ENCODE results near the gene CEP350. TPM values are rescaled to one million over a fixed set of nuclear protein-coding genes. Genes with fewer than 3 reads are reported as not detected.

The CEP350 gene
- total RNA-seq, 1 experiment from 2014 or later = 42.2 TPM

DNA sequence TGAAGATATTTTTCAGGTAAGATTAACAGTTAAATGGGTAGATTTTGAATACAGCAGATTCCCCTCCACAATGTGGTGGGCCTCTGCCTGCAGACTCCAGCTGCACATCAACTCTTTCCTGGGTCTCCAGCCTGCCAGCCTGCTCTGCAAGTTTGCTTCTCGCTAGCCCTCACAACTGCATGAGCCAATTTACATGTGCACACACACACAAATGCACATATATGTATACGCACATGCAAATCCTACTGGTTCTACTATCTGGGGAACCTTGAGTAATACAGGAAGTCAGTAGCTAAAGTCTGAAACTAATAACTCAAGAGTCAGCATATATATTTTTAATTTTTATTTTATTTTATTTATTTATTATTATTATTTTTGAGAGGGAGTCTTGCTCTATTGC, 165.2 kb downstream of the CEP350 start:
- no peaks in the 10 kb centered on the region for H3K27me3 ChIP-seq (replicated peaks; ENCODE audit: insufficient read depth, low read depth, low read length, poor library complexity)
- TF ChIP-seq EZH2 (IDR thresholded peaks at IDR 0.05; ENCODE audit: borderline replicate concordance, low read depth, low read length, poor library complexity, severe bottlenecking) = no peak
- no peak for TF ChIP-seq CTCF (conservative IDR thresholded peaks at IDR 0.05; ENCODE audit: low read depth, low read length)
- H3K4me3 ChIP-seq (ENCODE audit: low read depth, low read length, poor library complexity, severe bottlenecking) = no peak overlapping the region
- ChIA-PET POLR2A (ENCODE audit: low non-redundant PET) (no interaction called here), CTCF (no interaction called here)
- H3K9me3 ChIP-seq (ENCODE audit: low read depth, low read length, poor library complexity, severe bottlenecking) = no peaks in the 10 kb centered on the region
- intact Hi-C loops (cut with micrococcal nuclease; ENCODE audit: unreplicated experiment) = no loop called here
- no peak overlapping the region for H3K27ac ChIP-seq (ENCODE audit: low read depth, low read length, poor library complexity, severe bottlenecking)
- no peak for DNase-seq (ENCODE audit: low spot score)
- no peaks in the 10 kb centered on the region for H3K36me3 ChIP-seq (ENCODE audit: insufficient read depth, low read length, poor library complexity, severe bottlenecking)
- H3K4me1 ChIP-seq (ENCODE audit: insufficient read depth, low read length, poor library complexity, severe bottlenecking) = no peaks in the 10 kb centered on the region
- BruUV-seq (replicated peaks) = no TSS peak

- intact Hi-C loops (cut with micrococcal nuclease; ENCODE audit: unreplicated experiment) = no loop called here
- Histone ChIP-seq H3K4me3 (ENCODE audit: low read depth, low read length, poor library complexity, severe bottlenecking) (no peak overlapping the region), H3K27ac (ENCODE audit: low read depth, low read length, poor library complexity, severe bottlenecking) (no peak overlapping the region), H3K36me3 (ENCODE audit: insufficient read depth, low read length, poor library complexity, severe bottlenecking) (no peaks in the 10 kb centered on the region), H3K27me3 (replicated peaks; ENCODE audit: insufficient read depth, low read depth, low read length, poor library complexity) (no peaks in the 10 kb centered on the region), H3K9me3 (ENCODE audit: low read depth, low read length, poor library complexity, severe bottlenecking) (no peaks in the 10 kb centered on the region), H3K4me1 (ENCODE audit: insufficient read depth, low read length, poor library complexity, severe bottlenecking) (no peaks in the 10 kb centered on the region)
- ChIA-PET POLR2A (ENCODE audit: low non-redundant PET) (no interaction called here), CTCF (no interaction called here)
- DNase-seq (ENCODE audit: low spot score) = no peak
- TF ChIP-seq EZH2 (IDR thresholded peaks at IDR 0.05; ENCODE audit: borderline replicate concordance, low read depth, low read length, poor library complexity, severe bottlenecking) = no peak
- TF ChIP-seq CTCF (conservative IDR thresholded peaks at IDR 0.05; ENCODE audit: low read depth, low read length) = no peak
- BruUV-seq (replicated peaks) = no TSS peak
Measured at GRCh38 chr1:180123463-180123936, 168.9 kb downstream of the CEP350 start.

DNA sequence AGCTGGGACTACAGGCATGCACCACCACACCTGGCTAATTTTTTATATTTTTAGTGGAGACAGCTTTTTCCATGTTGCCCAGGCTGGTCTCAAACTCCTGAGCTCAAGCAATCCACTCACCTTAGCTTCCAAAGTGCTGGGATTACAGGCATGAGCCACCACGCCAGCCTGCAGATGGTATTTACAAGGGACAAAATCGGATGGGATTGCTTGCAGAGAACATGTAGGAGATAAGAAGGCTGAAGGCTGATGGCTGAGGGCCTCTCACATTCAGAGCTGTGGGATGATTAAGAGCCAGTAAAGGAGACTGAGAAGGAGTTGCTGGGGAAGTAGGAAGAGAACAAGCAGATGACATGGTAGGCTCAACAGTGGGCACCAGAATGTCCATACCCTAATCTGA, 176.0 kb downstream of the CEP350 start:
- intact Hi-C loops (cut with micrococcal nuclease; ENCODE audit: unreplicated experiment) = no loop called here
- Histone ChIP-seq H3K27ac (ENCODE audit: low read depth, low read length, poor library complexity, severe bottlenecking) (no peak overlapping the region), H3K36me3 (ENCODE audit: insufficient read depth, low read length, poor library complexity, severe bottlenecking) (no peaks in the 10 kb centered on the region), H3K9me3 (ENCODE audit: low read depth, low read length, poor library complexity, severe bottlenecking) (peaks cover 4% of the 10 kb centered on the region), H3K4me1 (ENCODE audit: insufficient read depth, low read length, poor library complexity, severe bottlenecking) (no peaks in the 10 kb centered on the region), H3K27me3 (replicated peaks; ENCODE audit: insufficient read depth, low read depth, low read length, poor library complexity) (no peaks in the 10 kb centered on the region), H3K4me3 (ENCODE audit: low read depth, low read length, poor library complexity, severe bottlenecking) (no peak overlapping the region)
- BruUV-seq (replicated peaks) = no TSS peak
- POLR2A ChIA-PET (ENCODE audit: low non-redundant PET) = no interaction called here
- no peak for DNase-seq (ENCODE audit: low spot score)
- CTCF ChIA-PET = no interaction called here
- TF ChIP-seq EZH2 (IDR thresholded peaks at IDR 0.05; ENCODE audit: borderline replicate concordance, low read depth, low read length, poor library complexity, severe bottlenecking) (no peak), CTCF (conservative IDR thresholded peaks at IDR 0.05; ENCODE audit: low read depth, low read length) (no peak)
